Embryonic facial prominence (tissue), 1 donor: ENCODE measurements around the gene RBMY1A1.
"Not testable (repeated sequence)": the region's sequence is repeated elsewhere in the genome, so short reads cannot be mapped to it uniquely, and the experiment has no call there.

Experiments used
- DNase-seq: peaks from one replicate; pipeline ENCODE4 v3.0.0-alpha.2; 2016; ENCODE audit errors: extremely low spot score

The RBMY1A1 gene

GRCh38 chrY:21534579-21534978, at the start of gene RBMY1A1:
RBMY1A1 (plus strand) TSS chrY:21534879; CDS start chrY:21536892, 2,013 bp downstream.
- not testable (repeated sequence) for DNase-seq

- DNase-seq: not testable (repeated sequence)
Observed at GRCh38 chrY:21511038-21511437, 23.6 kb upstream of the RBMY1A1 start, which contains the start of gene RBMY1B. RBMY1B (plus strand) TSS chrY:21511338; CDS start chrY:21513351, 2,013 bp downstream.

- DNase-seq: not testable (repeated sequence)
Observed at GRCh38 chrY:21559316-21559984, 24.8 kb downstream of the RBMY1A1 start.

DNA sequence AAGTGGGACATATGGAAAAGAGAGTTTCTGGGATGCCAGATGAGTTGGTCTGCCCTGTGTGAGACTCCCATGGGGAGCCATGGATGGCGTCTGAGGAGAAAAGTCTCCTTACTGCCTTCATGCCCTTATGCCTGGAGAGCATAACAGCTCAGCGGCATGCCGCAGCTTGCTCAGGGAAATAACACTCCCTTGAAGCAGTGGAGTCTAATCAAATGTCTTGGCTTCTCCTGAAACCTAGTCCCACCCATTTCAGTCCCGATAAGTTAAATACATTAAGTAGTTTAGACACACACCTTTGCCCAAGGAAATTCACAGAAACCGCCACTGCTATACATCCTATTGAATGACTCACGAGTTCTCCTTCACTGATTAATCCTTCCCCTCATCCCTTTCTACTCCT, 50.8 kb downstream of the RBMY1A1 start:
- no peak for DNase-seq

DNA sequence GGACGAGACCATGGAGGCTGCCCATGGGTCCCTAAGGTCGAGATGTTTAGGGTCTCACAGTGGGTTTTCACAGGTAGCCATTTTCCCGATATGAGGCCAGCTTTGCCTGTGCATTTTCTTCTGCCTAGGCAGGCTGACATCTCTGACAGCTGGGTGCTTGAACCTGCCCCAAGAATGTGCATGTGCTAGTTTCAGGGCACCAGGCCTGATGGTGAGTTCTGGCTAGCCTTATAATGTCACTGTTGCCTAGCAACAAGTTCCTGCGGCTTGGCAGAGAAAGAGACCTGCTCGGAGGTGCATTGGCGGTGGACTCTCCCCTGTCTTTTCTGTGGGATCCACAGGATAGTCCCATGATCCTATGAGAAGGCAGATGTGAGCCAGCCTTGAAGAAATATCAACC, 51.8 kb downstream of the RBMY1A1 start:
- DNase-seq: not testable (repeated sequence)

GRCh38 chrY:21592059-21592458, 57.4 kb downstream of the RBMY1A1 start:
- no peak for DNase-seq

GRCh38 chrY:21596287-21596686, 61.6 kb downstream of the RBMY1A1 start:
- not testable (repeated sequence) for DNase-seq
